Sciatic nerve (tissue), 2 donors: ENCODE data around the gene RMC1. TPM values are rescaled to one million over a fixed set of nuclear protein-coding genes. Genes with fewer than 3 reads are reported as not detected.
"Not testable (repeated sequence)": the region's sequence is repeated elsewhere in the genome, so short reads cannot be mapped to it uniquely, and the experiment has no call there.

Source experiments
- ATAC-seq: fragments of 200-7000 bp; cut with Tn5 transposase; one replicate; pipeline ENCODE4 v1.9.1; 2020; ENCODE audit warnings: mild to moderate bottlenecking, moderate library complexity
- DNase-seq: peaks from one replicate; pipeline ENCODE4 v3.0.0-alpha.2; 2020; ENCODE audit warnings: low spot score
- intact Hi-C: fragments of 100-400 bp; cut with DNase I; formaldehyde crosslinking; loops from one replicate; pipeline ENCODE4 v1.14.2; 2022
- total RNA-seq: library from RNA; stranded (reverse); fragmentation: NEBNext Ultra II Directional; extraction: Animal tissue kit (Norgen Biotek cat#: 25700); gene quantifications from one replicate; pipeline ENCODE4 v1.2.1, GENCODE V29; 2021
- donor health status: DM: no; HTN: no; CAD: no.
- donor health status: DM: no; HTN: no; CAD: no.

Gene RMC1
- 26.2 TPM for total RNA-seq

DNA sequence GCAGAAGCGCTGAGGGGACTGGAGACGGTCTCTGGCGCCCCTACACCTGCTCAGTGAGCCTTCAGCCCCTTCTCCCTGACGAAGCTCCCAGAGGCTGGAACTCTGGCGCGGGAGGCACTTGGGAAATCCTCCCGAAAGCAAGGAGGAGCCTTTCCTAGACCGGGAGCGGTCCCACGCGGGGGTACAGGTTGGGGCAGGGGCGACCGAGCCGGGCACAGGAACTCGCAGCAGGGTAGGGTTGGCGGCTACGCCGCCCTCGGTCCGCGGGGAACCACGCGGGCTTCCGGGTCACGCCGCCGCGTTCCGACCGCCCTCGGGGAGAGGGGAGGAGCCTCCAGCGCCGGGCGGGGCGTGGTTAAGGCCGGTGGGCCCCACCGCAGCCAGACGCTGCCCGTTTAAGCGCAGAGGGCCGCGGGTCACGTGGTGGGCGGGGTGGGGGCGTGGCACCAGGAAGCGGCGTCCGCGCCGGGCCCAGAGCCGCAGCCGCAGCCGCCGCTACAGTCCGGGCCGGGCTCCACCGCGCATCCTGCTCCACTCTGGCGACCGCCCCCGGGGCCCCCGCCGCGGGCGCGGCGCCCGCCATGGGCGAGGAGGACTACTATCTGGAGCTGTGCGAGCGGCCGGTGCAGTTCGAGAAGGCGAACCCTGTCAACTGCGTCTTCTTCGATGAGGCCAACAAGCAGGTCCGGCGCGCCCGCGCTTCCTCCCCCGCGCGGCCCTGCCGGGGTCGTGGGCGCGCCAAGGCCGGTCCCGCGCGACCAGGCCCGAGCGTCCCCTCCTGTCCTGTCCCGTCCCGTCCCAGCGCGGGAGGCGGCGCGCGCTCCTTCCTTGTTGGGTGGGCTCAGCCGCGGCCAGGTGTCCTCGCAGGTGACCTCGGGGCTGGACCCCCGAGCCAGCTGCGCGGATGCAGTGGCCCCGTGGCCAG is at the start of gene RMC1:
RMC1 (plus strand) TSS at position 474 of the 925 bp plus-strand sequence; CDS start at position 582, 108 bp downstream.
- peak; percentile 99 for DNase-seq
- intact Hi-C loops: no loop called here
- ATAC-seq: peak; percentile 99

DNA sequence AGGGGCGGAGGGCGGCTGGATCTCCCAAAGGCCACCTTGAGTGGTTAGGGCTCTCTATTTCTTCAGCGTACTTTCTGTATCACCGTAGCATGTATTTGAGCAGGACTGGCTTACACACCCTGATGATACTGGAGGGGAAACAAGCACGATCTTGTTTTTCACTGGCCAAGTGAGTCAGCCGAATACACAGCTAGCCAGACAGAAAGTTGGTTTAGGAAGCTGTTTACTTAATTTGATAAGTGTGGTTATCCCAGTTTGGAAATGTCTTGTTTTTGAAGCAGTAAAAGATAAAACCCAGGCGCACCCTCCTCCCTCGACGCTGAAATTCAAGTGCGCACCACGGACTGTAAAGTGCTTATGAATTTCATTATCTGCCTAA is 49.6 kb upstream of the RMC1 start:
- intact Hi-C loops: no loop called here
- DNase-seq (no peak), ATAC-seq (peak; percentile 13)

DNA sequence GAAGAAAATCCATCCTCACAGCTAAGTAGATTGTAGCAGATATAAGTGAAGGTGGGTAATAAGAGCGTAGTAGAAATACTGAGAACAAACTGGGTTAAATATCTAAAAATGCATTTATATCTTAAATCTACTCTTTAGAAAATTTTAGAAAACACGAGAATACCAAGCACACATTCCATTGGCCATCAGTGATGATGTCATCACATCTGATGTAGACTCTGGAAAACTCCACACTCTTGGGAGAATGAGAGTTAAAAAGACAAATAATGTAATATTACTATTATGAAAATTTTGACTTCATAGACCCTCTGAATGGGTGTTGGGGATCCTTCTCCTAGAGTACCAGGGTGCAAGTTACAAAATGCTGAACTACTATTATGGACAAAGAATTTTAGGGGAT is 46.5 kb upstream of the RMC1 start:
- intact Hi-C loops: no loop called here
- no peak for ATAC-seq

DNA sequence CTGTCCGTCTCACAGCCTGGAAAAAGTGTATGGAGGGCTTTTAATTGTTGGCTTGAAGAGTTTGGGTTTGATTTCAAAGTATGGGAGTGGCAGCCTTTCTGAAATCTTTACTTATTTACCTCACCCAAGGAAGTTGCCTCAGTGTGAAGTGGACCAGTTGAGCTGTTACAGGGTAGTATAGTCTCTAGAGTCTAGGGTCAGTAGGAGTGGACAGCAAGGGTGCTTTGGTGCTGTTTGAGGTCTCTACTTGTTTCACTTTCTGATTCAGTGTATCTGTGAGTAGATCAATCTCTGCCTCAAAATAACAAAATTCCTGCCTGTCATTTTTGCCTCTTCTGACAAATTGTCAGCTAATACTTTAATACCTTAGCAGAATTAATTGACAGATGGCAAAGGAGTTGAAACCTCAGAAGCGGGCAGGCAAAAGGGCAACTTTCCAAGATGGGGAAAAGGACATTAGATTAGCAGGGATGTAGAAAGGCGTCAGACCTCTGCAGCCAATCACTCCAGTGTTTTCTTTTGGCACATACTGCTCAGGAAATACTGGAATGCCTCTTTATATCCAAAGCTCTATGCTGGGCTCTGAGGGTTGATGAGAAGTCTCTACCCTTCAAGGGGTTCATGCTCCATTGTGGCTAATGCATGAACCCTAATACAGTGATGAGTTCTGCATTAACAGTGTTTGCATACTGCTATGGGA is 44.3 kb upstream of the RMC1 start:
- intact Hi-C loops: no loop called here
- ATAC-seq (no peak), DNase-seq (no peak)

More for the DNA sequence above, 46.5 kb upstream of the RMC1 start:
- no peak for DNase-seq

DNA sequence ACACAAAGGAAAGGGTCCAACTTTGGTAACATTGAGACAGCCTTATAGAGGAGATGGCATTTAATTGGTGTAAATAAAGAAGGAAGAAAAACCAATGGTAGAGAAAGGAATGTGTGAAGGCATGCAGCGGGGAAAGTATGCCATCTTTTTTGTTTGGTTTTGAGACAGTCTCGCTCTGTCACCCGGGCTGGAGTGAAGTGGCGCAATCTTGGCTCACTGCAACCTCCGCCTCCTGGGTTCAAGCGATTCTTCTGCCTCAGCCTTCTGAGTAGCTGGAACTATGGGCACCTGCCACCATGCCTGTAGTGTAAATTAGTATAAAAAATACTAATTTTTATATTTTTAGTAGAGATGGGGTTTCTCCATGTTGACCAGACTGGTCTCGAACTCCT is 43.8 kb upstream of the RMC1 start:
- ATAC-seq: no peak
- intact Hi-C loops: no loop called here
- DNase-seq: no peak

DNA sequence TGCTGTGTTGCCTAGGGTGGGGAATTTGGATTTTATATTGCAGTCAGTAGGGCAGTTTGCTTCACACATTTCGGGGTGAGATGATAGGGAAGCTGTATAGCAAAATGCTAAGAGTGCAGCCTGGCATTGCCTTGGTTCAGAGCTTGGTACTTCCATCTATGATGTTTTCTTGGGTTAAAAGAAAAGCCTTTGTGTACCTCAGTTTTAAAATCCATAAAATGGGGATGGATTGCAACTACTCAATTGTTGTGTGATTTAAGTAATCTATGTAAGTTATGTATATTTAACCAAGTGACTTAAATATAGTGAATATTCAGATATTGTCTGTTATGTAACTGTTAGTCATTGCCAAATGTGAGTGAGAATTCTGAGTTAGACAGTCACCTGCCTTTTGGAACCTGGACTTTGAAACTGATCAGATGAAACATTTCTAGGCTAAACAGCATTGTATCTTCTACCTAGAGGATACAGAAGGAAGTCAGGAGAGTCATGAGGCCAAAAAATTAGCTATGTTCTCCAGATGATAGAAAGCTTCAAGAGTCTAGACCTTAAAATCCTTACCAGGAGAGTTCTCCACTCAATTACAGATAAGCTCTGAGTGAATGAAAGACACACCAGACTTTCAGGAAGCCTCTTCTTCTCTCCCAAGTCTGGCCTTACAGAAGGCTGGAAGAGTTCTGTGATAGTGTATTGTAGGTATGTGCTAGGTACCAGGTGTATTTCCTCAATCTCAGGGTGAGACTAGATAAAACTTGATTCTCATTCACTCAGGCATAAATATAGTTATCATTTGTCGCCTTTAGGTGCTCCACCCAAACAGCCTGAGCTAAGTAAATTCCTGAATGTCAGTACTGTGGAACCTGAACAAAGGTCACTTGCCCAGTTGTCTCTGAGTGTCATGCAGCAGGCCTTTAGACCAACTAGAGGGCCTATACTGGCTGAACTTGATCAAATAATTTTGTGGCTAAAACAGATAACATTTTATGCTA is 42.7 kb upstream of the RMC1 start:
- intact Hi-C loops: no loop called here
- no peak for ATAC-seq

DNA sequence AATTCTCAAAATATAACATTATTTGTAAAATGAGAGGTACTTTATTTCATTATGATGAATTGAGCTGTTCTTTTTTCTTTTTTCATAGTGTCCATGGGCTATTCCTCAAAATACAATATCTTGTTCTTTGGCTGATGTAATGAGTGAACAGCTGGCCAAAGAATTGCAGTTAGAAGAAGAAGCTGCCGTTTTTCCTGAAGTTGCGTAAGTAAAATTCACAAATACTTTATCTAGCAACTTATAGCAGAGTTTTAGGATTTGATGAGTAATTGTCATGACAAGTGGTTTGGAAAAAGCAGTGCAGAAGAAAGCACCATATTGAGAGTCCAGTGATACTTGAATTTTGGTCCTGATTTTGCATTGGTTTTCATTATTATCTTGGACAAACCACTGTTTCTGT is 40.4 kb upstream of the RMC1 start:
- no peak for DNase-seq
- ATAC-seq: no peak
- intact Hi-C loops: no loop called here

More for the DNA sequence above, 42.7 kb upstream of the RMC1 start:
- no peak for DNase-seq

DNA sequence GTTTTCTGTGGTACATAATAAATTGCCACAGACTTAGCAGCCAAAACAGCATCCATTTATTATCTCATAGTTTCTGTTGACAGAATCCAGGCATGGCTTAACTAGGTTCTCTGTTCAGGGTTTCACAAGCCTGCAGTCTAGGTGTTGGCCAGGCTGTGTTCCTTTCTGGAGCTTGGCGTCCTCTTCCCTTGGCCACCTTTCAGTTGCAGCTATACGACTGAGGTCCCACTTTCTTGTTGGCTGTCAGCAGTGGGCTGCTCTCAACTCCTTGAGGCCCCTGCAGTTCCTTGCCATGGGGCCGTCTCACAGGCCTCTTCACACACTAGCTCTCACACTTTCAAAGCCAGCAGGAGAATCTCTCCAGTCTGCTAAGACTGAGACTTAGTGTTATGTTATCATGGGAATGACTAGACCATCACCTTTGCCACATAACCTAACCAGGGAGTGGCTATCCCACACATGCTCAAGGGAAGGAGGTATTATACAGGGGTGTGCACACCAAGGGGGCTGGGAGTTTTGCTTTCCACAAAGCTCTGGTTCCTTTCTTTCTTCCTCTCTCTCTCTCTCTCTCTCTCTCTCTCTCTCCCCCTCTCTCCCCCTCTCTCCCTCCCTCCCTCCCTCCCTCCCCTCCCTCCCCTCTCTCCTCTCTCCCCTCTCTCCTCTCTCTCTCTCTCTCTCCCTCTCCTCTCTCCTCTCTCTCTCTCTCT is 34.4 kb upstream of the RMC1 start:
- ATAC-seq (no peak), DNase-seq (no peak)
- intact Hi-C loops: no loop called here

DNA sequence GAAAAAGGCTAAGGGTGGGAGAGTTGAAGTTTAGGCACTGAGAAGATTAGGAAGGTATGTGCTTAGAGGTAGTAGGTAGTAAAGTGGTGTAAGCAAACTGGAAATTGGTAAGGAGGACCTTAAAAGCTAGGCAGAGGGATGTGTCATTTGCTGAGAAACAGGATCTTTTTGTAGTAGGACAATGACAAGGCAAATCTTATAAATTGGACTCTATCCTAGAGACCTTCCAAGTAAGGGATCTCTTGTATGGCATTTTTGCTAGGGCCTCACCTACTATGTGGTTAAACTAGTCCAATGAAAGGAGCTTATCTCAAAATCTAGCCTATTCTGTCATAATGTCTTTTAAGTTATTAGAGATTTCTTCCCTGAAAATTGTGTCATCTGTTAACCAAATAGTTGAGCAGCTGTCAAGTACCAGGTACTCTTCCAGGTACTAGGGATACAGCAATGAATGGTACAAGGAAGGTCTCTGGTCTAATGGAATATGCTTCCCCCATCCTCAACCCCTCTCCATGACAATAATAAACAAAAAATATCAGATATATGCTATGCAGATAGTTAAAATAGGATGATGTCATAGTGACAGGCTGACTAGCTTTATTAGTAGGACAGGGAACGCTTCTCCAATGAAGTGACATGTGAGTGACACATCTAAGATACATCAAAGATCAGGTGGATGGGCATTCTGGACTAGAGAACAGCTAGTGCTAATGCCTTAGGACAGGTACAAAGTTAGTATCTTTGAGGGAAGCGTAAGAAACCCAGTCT is 32.5 kb upstream of the RMC1 start:
- no peak for ATAC-seq
- no peak for DNase-seq
- intact Hi-C loops: no loop called here

DNA sequence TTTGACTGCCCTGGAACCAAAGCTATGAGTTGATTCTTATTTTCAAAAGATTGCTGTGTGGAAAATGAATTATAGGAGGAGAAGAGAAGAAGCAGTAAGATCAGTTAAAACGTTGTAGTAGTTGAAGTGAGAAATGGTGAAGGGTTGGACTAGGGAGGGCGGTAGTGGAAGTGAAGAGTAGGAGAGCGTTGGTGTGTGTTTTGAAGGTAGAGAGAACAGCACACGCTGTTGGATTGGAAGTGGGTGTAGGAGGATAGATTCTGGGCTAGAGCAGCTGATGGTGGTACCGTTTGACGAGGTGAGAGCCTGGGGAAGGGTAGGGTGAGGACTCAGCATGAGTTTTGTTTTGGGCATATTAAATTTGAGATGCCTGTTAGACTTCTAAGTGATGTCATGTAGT is 31.8 kb upstream of the RMC1 start:
- no peak for ATAC-seq
- intact Hi-C loops: no loop called here
- DNase-seq: no peak

DNA sequence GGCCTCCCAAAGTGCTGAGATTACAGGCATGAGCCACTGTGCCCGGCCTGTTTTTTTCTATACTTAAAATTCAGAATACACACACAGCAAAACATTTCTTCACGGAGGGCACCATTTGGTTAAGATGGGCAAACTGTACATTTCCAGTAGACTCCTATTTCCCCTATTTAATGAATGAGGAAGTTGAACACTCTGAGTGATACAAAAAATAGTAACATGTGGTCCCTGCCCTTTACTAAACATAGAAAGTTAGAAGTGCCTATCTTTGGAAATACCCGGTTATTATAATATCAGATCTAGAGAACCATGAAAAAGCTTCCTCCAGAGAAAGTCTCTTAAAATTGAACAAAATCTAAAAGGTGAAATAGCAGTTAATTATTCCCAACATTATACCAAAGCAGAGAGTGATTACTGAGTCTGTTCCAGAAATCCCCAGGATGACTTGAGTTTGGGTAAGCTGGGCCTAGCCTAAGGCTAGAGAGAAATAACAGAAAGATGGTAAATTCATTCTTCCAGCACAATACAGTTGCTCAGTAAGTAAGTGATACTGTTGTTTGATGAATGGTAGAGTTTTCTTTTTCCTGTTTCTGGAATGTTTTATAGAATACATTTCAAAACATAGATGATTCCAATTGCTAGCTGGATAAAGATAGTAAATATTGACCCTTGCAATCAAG is 23.3 kb upstream of the RMC1 start:
- DNase-seq (no peak), ATAC-seq (no peak)
- intact Hi-C loops: no loop called here

DNA sequence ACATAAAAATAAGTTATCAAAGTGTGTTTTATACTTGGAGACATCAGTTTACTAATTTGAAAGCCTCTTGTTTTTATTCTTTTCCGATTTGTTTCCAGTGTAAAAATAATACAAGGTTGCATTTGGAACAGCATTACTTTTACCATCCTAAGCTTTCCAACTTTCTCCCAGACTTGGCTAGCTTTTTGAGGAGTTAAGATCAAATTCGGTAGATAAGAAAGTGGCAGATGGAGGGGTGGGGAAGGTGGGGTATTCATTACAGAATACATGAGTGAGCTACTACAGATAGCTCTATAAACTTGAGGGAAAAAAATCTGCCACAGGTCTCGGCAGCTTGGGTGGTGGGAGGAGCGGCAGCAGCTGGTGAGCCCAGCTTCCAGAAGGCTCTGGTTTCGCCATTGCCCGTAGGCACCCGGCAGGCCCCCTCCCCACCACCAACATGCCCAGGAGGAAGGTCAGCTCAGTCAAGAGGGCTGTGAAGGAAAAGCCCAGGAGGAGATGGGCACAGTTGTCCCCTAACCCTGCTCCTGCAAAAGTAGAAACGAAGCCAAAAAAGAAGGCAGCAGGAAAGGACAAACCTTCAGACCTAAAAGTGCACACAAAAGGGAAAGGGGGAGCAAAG is 18.6 kb upstream of the RMC1 start:
- intact Hi-C loops: no loop called here
- no peak for ATAC-seq
- no peak for DNase-seq

DNA sequence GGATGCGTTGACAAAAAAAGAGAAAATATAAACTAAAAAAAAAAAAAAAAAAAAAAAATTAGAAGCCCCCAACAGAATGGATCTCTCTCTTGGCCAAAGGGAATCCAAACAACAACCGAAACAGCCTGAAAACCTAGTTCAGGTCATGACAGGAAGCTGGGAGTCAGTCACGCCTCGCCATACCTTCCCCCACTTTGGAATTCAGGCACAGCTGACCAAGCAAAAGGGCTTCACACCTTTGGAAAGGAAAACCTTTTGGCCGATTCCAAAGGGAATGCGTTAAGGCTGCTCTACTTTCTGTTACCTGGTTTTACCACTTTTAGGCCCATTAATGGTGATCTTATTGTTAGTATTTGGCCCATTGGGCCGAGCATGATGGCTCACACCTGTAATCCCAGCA is 17.9 kb upstream of the RMC1 start:
- ATAC-seq: no peak
- DNase-seq: no peak
- intact Hi-C loops: no loop called here

DNA sequence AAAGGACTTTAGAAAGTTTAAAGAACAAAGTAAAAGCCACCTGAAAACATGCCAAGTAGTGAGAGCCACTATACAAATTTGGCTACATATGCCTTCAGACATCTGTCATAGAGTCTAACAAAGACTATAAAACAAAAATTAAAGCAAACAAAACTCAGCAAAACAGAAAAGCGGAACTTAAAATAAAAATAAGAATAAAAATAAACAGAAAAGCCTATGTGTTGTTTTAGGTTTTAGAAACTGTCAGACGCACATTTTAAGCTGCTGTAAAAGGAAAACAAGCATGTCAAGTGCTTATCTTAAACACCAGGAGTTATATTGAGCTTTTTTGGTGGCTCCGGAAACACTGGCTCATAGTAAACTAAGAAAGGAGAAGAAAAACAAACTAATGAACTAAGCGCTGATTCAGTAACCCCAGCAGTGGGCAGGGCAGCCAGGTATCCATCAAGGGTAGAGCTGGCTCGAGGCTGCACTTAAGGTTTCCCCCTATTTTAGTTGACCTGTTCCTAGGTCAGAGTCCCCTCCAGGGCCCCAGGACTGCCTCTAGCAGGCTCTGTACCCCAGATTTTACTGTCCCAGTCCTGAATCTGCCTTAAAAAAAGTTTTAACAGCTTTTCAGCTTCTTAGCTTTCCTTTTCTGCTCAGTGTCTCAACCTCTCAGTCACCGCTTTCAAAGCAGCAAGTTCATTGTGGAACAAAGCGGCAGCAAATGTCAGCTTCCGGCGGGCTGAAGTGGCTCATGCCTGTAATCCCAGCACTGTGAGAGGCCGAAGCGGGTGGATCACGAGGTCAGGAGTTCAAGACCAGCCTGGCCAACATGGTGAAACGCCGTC is 15.4 kb upstream of the RMC1 start:
- peak; percentile 35 for ATAC-seq
- intact Hi-C loops: no loop called here
- DNase-seq: no peak

DNA sequence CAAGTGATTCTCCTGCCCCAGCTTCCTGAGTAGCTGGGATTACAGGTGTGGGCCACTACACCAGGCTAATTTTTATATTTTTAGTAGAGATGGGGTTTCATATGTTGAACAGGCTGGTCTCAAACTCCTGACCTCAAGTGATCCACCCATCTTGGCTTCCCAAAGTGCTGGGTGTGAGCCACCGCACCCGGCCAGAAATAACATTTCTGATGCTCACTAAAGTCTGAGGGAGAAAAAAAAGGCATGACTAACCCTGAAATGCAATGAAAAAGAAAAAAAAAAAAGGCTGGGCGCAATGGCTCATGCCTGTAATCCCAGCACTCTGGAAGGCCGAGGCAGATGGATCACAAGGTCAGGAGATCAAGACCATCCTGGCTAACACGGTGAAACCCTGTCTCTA is 13.7 kb upstream of the RMC1 start:
- peak; percentile 42 for ATAC-seq
- DNase-seq, intact Hi-C loops: not testable (repeated sequence)

DNA sequence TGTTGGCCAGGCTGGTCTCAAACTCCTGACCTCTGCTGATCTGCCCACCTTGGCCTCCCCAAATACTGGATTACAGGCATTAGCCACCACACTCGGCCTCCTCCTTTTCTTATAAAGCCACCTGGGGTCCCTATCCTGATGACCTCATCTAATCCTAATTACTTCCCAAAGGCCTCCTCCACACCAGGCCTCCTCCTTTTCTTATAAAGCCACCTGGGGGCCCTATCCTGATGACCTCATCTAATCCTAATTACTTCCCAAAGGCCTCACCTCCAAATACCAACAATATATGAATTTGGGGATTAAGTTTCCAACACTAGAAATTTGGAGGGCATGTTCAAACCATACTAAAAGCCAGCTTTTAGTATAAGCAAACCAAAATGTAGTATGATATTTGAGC is 9.7 kb upstream of the RMC1 start:
- ATAC-seq (no peak), DNase-seq (no peak)
- intact Hi-C loops: no loop called here
